Omental fat pad (tissue), 4 donors: Measurements from ENCODE around the gene GDPD4. TPM values are rescaled to one million over a fixed set of nuclear protein-coding genes. Genes with fewer than 3 reads are reported as not detected.

Experiments
- ATAC-seq: fragments of 150-250 bp; one replicate; pipeline ENCODE4 v1.9.1; 2016; ENCODE audit warnings: mild to moderate bottlenecking, moderate library complexity; ENCODE audit not compliant: low FRiP score
- DNase-seq: peaks from one replicate; pipeline ENCODE4 v3.0.0-alpha.2; 2019; ENCODE audit warnings: low spot score
- total RNA-seq, 4 donors: library from RNA; depleted of rRNA; stranded (reverse); fragments of >200 nt; gene quantifications; one replicate each; pipeline ENCODE4 v1.1.0, GENCODE V29; 2016
- TF ChIP-seq, protein P1 (sequence below), 3 donors: fragments of 450-650 bp; IDR thresholded peaks; one replicate each; pipeline ENCODE4 v1.5.1; 2016 to 2017; ENCODE audit warnings: antibody characterized with exemption in 3 of 3, mild to moderate bottlenecking in 3 of 3, moderate library complexity in 2 of 3

The GDPD4 gene
- total RNA-seq, 4 donors from 2014 or later = not detected

DNA sequence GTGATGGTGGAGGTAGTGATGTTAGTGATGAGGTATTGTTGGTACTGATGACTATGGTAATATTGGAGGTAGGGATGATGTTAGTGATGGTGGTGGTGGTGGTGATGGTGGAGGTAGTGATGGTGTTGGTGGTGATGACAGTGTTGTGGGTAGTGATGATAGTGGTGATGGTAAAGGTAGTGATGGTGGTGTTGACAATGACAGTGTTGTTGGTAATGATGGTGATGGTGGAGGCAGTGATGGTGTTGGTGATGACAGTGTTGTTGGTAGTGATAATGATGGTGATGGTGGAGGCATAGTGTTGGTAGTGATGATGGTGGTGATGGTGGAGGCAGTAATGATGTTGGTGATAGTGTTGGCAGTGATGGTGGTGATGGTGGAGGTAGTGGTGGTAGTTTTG is 108.3 kb downstream of the GDPD4 start:
- ATAC-seq = no peak
- TF ChIP-seq, protein P1, sequence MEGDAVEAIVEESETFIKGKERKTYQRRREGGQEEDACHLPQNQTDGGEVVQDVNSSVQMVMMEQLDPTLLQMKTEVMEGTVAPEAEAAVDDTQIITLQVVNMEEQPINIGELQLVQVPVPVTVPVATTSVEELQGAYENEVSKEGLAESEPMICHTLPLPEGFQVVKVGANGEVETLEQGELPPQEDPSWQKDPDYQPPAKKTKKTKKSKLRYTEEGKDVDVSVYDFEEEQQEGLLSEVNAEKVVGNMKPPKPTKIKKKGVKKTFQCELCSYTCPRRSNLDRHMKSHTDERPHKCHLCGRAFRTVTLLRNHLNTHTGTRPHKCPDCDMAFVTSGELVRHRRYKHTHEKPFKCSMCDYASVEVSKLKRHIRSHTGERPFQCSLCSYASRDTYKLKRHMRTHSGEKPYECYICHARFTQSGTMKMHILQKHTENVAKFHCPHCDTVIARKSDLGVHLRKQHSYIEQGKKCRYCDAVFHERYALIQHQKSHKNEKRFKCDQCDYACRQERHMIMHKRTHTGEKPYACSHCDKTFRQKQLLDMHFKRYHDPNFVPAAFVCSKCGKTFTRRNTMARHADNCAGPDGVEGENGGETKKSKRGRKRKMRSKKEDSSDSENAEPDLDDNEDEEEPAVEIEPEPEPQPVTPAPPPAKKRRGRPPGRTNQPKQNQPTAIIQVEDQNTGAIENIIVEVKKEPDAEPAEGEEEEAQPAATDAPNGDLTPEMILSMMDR (IDR thresholded peaks at IDR 0.05) = no peak
- no peak for DNase-seq

DNA sequence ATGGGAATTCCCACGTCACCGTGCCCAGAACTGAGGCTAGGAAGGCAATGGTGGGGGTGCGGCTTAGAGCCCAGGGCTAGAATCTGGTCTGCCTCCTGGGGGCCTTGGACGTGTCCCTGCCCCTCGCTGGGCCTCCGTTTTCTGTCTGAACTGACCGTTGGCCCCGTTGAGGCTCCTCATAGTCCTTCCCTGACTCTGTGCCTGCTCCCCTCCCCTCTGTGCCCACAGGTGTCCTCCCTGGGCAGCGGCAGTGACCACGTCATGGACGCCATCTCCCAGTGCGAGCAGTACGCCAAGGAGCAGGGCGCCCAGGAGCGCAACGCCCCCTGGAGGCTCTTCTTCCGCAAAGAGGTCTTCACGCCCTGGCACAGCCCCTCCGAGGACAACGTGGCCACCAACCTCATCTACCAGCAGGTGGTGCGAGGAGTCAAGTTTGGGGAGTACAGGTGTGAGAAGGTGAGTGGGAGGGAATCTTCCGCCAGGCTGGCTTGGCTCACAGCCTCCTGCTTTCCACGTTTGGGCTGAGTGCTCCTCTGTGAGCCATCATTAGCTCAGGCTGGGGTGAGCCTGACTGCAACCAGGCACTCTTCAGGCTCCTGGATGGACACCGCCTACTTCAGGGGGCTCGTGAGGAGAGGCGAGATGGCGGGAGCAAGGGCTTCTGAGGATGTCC is 109.5 kb downstream of the GDPD4 start:
- DNase-seq (no peak), ATAC-seq (peak; percentile 50)
- TF ChIP-seq, protein P1 (IDR thresholded peaks at IDR 0.05) = no peak

DNA sequence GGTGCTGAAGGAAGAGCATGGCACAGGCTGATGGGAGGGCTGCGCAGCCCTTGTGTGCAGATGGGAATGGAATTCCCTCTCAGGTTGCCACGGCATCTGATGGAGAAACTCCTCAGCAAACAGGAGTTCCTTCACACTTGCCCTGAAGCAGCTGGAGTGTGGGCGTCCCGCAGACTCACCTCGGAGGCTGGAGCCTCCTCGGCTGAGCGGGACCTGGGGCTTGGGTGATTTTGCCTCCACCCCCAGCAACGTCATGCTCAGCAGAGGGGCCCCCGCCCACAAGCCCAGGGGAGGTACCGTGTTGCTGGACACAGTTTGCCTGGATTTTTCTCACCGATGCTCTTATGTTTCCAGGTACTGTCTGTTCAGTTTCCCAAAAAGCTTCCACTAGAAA is 110.1 kb downstream of the GDPD4 start:
- TF ChIP-seq, protein P1 (IDR thresholded peaks at IDR 0.05) = no peak
- DNase-seq (no peak), ATAC-seq (no peak)

DNA sequence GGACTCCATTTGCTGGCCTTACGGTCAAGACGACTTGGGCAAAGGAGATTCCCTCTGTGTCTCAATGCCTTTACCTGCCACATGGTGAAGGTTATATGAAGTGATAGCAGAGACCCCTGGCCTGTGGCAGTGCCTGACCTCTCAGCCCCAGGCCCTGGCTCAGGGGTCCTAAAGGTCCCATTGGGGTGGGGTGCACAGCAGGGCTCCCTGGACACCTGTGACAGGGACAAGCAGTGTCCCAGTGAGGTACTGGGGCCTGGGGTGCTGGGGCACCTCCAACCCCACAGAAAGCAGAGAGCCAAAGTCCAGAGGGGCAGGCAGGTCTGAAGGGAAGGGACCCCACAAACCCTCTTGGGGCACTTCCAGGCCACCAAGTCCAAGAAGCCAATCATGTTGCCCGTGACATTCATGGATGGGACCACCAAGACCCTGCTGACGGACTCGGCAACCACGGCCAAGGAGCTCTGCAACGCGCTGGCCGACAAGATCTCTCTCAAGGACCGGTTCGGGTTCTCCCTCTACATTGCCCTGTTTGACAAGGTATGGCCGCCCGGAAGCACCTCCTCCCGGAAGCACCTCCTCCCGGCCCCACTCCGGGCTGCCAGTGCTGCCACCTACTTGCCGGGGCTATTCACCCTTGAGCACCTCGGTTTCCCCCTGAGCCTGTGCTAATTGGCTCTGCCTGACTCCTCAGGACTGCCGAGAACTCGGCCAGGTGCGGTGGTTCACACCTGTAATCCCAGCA is 111.0 kb downstream of the GDPD4 start:
- DNase-seq = no peak
- TF ChIP-seq, protein P1 (IDR thresholded peaks at IDR 0.05) = no peak
- ATAC-seq = no peak

DNA sequence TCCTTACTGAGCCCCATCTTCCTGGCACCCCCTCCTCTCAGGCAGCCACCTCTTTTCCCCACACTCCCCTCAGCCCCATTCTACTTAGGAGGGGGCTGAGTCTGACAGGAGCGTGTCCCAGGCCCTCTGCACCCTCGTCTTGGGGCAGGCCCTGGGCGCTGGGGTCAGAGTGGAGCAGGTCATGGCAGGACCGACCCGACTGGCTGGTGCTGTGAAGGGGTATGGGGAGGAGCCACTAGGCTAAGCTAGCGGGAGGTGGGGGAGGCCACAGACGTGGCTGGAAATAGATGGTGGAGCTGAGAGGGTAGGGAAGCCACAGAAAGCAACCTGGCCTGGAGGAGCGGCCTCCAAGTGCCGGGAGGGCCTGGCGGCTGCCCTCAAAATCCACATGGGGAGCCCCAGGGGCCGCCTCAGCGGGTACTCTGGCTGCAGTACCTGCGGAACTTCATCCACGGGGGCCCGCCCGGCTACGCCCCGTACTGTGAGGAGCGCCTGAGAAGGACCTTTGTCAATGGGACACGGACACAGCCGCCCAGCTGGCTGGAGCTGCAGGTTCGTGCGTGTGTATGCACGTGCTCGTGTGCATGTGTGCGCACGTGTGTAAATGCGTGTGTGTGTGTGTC is 111.8 kb downstream of the GDPD4 start:
- TF ChIP-seq, protein P1 (IDR thresholded peaks at IDR 0.05) = no peak
- ATAC-seq = no peak
- DNase-seq = no peak

DNA sequence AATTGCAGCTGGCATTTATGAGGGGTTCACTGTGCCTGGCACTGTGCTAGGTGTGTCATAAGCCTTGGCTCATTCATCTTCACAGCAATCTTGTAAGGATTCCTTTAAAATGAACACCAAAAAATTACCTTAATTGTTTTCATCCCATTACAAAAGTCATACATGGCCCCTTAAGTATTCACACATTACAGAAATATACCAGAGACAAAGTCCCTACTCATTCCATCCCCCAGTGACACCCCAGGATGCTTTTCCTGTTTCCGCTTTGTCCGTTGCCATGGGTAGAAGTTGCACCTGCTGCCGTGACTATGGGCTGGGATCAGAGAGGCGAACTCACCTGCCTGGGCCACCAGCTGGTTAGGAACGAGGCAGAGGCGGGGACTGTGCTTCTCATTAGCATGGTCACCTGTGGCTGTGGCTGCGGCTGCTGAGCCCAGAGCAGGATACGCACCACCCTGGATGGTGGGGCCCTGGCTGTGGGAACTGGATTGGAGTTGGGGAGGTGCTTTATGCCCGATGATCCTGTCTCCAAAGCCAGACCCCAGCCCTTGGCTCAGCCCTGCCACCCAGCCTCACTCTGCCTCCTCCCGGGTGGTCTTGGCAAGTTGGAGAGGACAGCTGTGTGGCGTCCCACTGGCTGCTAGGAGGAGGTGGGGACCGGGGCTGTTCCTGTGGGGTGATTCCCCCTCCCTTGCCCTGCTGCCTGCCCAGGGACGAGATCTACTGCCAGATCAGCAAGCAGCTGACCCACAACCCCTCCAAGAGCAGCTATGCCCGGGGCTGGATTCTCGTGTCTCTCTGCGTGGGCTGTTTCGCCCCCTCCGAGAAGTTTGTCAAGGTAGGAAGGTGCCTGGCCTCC is 112.6 kb downstream of the GDPD4 start:
- TF ChIP-seq, protein P1 (IDR thresholded peaks at IDR 0.05) = no peak
- ATAC-seq = no peak
- DNase-seq = no peak
